Gastrocnemius medialis (tissue), 4 donors: ENCODE results near the gene SUPT3H.

Source experiments
- CTCF ChIP-seq, 5 experiments: fragments of 450-650 bp in 3 of 5; fragments of 200-600 bp in 2 of 5; sonication (generic) in 2 of 5; IDR thresholded peaks in 4 of 5; conservative IDR thresholded peaks in 1 of 5; 1 replicate in 4 of 5; 2 replicates in 1 of 5; pipeline ENCODE4 v1.5.1; 2016 to 2019; ENCODE audit warnings: antibody characterized with exemption in 5 of 5, mild to moderate bottlenecking in 3 of 5, moderate library complexity in 3 of 5
- POLR2A ChIP-seq, 2 donors: fragments of 450-650 bp; IDR thresholded peaks; one replicate each; pipeline ENCODE4 v1.6.1; 2017; ENCODE audit warnings: antibody characterized with exemption in 2 of 2, mild to moderate bottlenecking in 2 of 2, moderate library complexity in 2 of 2

GRCh38 chr6:45212976-45213375, 164.8 kb downstream of the SUPT3H start:
- TF ChIP-seq POLR2A (IDR thresholded peaks at IDR 0.05) (no peak), CTCF (IDR thresholded peaks at IDR 0.05 in 4 of 5, conservative IDR thresholded peaks at IDR 0.05 in 1 of 5) (no peak)
